Gastrocnemius medialis (tissue), 4 donors: ENCODE measurements around the gene GNAT1. TPM values are rescaled to one million over a fixed set of nuclear protein-coding genes. Genes with fewer than 3 reads are reported as not detected.
A peak's percentile ranks its signal among the peaks of the same experiment; 100 is the strongest.

Experiments
- ATAC-seq, 2 donors: fragments of 150-250 bp; one replicate each; pipeline ENCODE4 v1.9.1; 2016
- DNase-seq, 2 donors: peaks; one replicate each; pipeline ENCODE4 v3.0.0-alpha.2; 2019
- H3K27ac ChIP-seq, 4 donors: fragments of 200-600 bp; sonication (generic); 1 replicate in 1 of 4; 2 replicates in 3 of 4; pipeline ENCODE4 v1.5.1; 2016 to 2018; ENCODE audit warnings: mild to moderate bottlenecking in 2 of 4, moderate library complexity in 1 of 4
- H3K27me3 ChIP-seq, 3 donors: fragments of 200-600 bp; sonication (generic) in 2 of 3; 1 replicate in 1 of 3; 2 replicates in 2 of 3; pipeline versions ENCODE4 v1.5.1 to v1.6.0; 2016 to 2019; ENCODE audit warnings: mild to moderate bottlenecking in 1 of 3, moderate library complexity in 1 of 3
- H3K36me3 ChIP-seq, 2 donors: fragments of 200-600 bp; sonication (generic) in 1 of 2; one replicate each; pipeline ENCODE4 v1.5.1; 2017 to 2018
- H3K4me1 ChIP-seq, 2 donors: fragments of 200-600 bp; sonication (generic) in 1 of 2; one replicate each; pipeline ENCODE4 v1.5.1; 2016 to 2017; ENCODE audit warnings: mild to moderate bottlenecking in 2 of 2
- H3K4me3 ChIP-seq, 4 donors: fragments of 200-600 bp; sonication (generic) in 3 of 4; 1 replicate in 1 of 4; 2 replicates in 3 of 4; pipeline ENCODE4 v1.5.1; 2016 to 2019; ENCODE audit warnings: mild to moderate bottlenecking in 2 of 4
- H3K9me3 ChIP-seq, 3 donors: fragments of 200-600 bp; sonication (generic) in 2 of 3; 1 replicate in 1 of 3; 2 replicates in 2 of 3; pipeline ENCODE4 v1.5.1; 2016 to 2019
- POLR2A ChIP-seq, 2 donors: fragments of 450-650 bp; IDR thresholded peaks; one replicate each; pipeline ENCODE4 v1.6.1; 2017; ENCODE audit warnings: antibody characterized with exemption in 2 of 2, mild to moderate bottlenecking in 2 of 2, moderate library complexity in 2 of 2
- in situ Hi-C, 4 donors: fragments of 200-750 bp; cut with MboI; loops; one replicate each; pipeline versions ENCODE4 v1.15.0 to v1.8.0; 2017; ENCODE audit warnings: low sequenced_read_pairs in 4 of 4
- intact Hi-C: fragments of 100-400 bp; cut with DNase I; formaldehyde crosslinking; loops from one replicate; pipeline ENCODE4 v1.15.1; 2023; ENCODE audit warnings: low total_unique reads
- total RNA-seq, 4 donors: library from RNA; depleted of rRNA; stranded (reverse); fragments of >200 nt; gene quantifications; one replicate each; pipeline versions ENCODE4 v1.1.0 to v1.2.3, GENCODE V29; 2016
- TF ChIP-seq, protein P1 (sequence below), 5 experiments: fragments of 450-650 bp in 3 of 5; fragments of 200-600 bp in 2 of 5; sonication (generic) in 2 of 5; IDR thresholded peaks in 4 of 5; conservative IDR thresholded peaks in 1 of 5; 1 replicate in 4 of 5; 2 replicates in 1 of 5; pipeline ENCODE4 v1.5.1; 2016 to 2019; ENCODE audit warnings: antibody characterized with exemption in 5 of 5, mild to moderate bottlenecking in 3 of 5, moderate library complexity in 3 of 5

The GNAT1 gene
- total RNA-seq, 4 donors from 2014 or later = not detected

- Histone ChIP-seq H3K4me1 (peaks cover 83 to 87% of the 10 kb centered on the region in 2 donors), H3K36me3 (no peaks in the 10 kb centered on the region), H3K4me3 (no peak overlapping the region), H3K9me3 (no peaks in the 10 kb centered on the region), H3K27me3 (no peaks in the 10 kb centered on the region), H3K27ac (peak overlapping the region; percentile 75 to 82 (median 80))
- no peak for TF ChIP-seq POLR2A (IDR thresholded peaks at IDR 0.05)
- TF ChIP-seq, protein P1, sequence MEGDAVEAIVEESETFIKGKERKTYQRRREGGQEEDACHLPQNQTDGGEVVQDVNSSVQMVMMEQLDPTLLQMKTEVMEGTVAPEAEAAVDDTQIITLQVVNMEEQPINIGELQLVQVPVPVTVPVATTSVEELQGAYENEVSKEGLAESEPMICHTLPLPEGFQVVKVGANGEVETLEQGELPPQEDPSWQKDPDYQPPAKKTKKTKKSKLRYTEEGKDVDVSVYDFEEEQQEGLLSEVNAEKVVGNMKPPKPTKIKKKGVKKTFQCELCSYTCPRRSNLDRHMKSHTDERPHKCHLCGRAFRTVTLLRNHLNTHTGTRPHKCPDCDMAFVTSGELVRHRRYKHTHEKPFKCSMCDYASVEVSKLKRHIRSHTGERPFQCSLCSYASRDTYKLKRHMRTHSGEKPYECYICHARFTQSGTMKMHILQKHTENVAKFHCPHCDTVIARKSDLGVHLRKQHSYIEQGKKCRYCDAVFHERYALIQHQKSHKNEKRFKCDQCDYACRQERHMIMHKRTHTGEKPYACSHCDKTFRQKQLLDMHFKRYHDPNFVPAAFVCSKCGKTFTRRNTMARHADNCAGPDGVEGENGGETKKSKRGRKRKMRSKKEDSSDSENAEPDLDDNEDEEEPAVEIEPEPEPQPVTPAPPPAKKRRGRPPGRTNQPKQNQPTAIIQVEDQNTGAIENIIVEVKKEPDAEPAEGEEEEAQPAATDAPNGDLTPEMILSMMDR (IDR thresholded peaks at IDR 0.05 in 4 of 5, conservative IDR thresholded peaks at IDR 0.05 in 1 of 5) = no peak
- intact Hi-C loops (no loop called here), in situ Hi-C loops (no loop called here)
- no peak for DNase-seq
- no peak for ATAC-seq
These were observed 22.1 kb upstream of the GNAT1 start for GRCh38 chr3:50169232-50169832.

GRCh38 chr3:50169858-50170257 lies 21.6 kb upstream of the GNAT1 start:
- intact Hi-C loops = no loop called here
- ATAC-seq = no peak
- no peaks in the 10 kb centered on the region for H3K36me3 ChIP-seq
- in situ Hi-C loops = no loop called here
- H3K4me1 ChIP-seq = peaks cover 77 to 82% of the 10 kb centered on the region in 2 donors
- no peak for TF ChIP-seq POLR2A (IDR thresholded peaks at IDR 0.05)
- TF ChIP-seq, protein P1 (IDR thresholded peaks at IDR 0.05 in 4 of 5, conservative IDR thresholded peaks at IDR 0.05 in 1 of 5) = no peak
- H3K27ac ChIP-seq = peak overlapping the region; percentile 75 to 82 (median 80)
- no peaks in the 10 kb centered on the region for H3K27me3 ChIP-seq
- no peaks in the 10 kb centered on the region for H3K9me3 ChIP-seq
- no peak overlapping the region for H3K4me3 ChIP-seq
- DNase-seq = no peak

GRCh38 chr3:50170689-50171088 lies 20.7 kb upstream of the GNAT1 start:
- peak; percentile 23 for ATAC-seq
- TF ChIP-seq POLR2A (IDR thresholded peaks at IDR 0.05) = peak; percentile 14 to 18
- TF ChIP-seq, protein P1 (IDR thresholded peaks at IDR 0.05 in 4 of 5, conservative IDR thresholded peaks at IDR 0.05 in 1 of 5) = no peak
- in situ Hi-C loops (no loop called here), intact Hi-C loops (no loop called here)
- peak overlapping the region; percentile 75 to 82 (median 80) for H3K27ac ChIP-seq
- DNase-seq = no peak
- H3K36me3 ChIP-seq = no peaks in the 10 kb centered on the region
- no peak overlapping the region for H3K4me3 ChIP-seq
- H3K27me3 ChIP-seq = no peaks in the 10 kb centered on the region
- peaks cover 69 to 74% of the 10 kb centered on the region in 2 donors for H3K4me1 ChIP-seq
- no peaks in the 10 kb centered on the region for H3K9me3 ChIP-seq

GRCh38 chr3:50171540-50172301 lies 19.7 kb upstream of the GNAT1 start:
- DNase-seq (peak; percentile 31 to 71), ATAC-seq (peak; percentile 18 to 52)
- Histone ChIP-seq H3K27ac (peak overlapping the region; percentile 62 to 82 (median 74)), H3K27me3 (no peaks in the 10 kb centered on the region), H3K9me3 (no peaks in the 10 kb centered on the region), H3K36me3 (no peaks in the 10 kb centered on the region), H3K4me3 (no peak overlapping the region), H3K4me1 (peaks cover 59 to 63% of the 10 kb centered on the region in 2 donors)
- in situ Hi-C loops = no loop called here
- no peak for TF ChIP-seq POLR2A (IDR thresholded peaks at IDR 0.05)
- TF ChIP-seq, protein P1 (IDR thresholded peaks at IDR 0.05 in 4 of 5, conservative IDR thresholded peaks at IDR 0.05 in 1 of 5) = no peak
- intact Hi-C loops = no loop called here
